SIG-M5 (cell line): ENCODE measurements around the gene USP10.
"Not testable (repeated sequence)": the region's sequence is repeated elsewhere in the genome, so short reads cannot be mapped to it uniquely, and the experiment has no call there.

ENCODE experiments used
- DNase-seq: peaks from one replicate; lab custom pipeline; 2025; lab: John Stamatoyannopoulos, UW

Gene USP10

DNA sequence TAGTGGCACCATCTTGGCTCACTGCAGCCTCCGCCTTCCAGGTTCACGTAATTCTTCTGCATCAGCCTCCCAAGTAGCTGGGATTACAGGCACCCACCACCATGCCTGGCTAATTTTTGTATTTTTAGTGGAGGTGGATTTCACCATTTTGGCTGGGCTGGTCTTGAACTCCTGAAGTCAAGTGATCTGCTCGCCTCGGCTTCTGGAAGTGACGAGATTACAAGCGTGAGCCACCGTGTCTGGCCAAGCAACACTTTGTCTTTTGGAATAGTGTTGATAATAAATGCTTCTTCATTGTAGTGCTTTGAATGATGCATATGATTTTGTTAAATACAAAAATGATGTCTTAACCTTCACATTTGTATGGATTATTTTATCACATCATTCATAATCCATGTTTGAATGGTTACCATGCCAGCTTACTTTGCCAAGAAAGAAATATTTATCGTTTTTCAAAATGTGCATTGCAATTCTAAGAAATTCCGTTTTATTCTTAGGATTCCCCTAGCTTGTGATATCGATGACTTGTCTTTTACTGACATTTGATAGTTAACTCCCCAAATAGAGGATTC, 29.1 kb downstream of the USP10 start:
- no peak for DNase-seq

- DNase-seq, result no peak
Observed at GRCh38 chr16:84729716-84730320, 30.0 kb downstream of the USP10 start.

DNA sequence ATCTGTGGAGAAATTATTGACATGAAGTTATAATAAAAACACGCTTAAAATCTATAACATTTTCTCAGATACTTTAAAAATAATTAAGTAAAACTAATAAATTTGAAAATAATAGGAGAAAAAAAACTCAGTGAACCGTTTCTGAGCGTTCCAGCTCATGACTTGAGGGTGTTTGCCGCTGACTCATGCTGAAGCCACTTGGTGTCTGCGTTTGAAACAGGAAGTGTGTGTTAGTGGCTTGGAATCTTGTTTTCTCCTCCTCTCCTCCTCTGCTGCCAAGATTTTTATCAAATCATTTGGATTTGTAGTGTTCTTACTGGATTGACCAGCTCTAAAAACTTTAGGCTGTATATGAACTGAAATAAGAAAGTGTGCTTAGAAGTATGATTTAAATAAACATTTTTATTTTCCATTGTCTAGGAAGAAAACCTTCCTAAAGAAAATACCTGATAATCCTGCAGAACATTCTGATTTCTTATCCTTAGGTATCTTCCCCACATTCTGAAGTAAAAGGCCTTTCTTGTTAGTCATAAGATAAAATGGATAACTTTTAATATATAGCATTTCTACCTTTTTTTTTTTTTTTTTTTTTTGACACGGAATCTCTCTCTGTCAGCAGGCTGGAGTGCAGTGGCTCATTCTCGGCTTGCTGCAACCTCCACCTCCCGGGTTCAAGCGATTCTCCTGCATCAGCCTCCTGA, 30.8 kb downstream of the USP10 start:
- DNase-seq, result peak; percentile 36

- DNase-seq, result not testable (repeated sequence)
Observed at GRCh38 chr16:84732332-84732673, 32.5 kb downstream of the USP10 start.

DNA sequence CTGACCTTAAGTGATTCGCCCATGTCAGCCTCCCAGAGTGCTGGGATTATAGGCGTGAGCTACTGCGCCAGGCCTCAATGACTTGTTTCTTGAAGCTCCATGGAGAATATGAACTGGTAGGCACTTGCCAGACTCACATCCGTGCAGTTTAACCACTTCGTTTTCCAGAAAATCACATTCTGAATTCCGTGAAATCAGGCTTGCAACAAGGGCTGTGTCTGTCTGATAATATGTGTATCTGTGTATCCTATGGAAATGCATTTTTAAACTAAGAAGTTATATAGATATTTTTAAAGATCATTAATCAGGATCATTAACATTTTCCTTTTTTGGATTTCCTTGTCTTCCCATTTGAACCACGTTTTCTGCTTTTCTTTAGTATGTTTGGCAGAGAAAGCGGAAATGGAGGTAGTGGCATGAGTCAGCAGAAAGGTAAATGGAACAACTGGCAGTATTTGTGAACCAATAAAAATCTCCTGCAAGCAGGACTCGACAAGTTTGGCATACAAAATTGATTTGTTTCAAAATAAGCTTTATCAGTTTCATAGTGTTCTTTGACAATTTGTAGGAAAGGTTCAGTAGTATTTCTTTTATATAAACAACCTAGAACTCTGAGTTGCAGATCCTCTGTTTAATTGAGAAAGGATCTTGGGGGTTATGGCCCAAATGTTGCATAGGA, 33.0 kb downstream of the USP10 start:
- no peak for DNase-seq

GRCh38 chr16:84735849-84736586, 36.2 kb downstream of the USP10 start:
- no peak for DNase-seq

DNA sequence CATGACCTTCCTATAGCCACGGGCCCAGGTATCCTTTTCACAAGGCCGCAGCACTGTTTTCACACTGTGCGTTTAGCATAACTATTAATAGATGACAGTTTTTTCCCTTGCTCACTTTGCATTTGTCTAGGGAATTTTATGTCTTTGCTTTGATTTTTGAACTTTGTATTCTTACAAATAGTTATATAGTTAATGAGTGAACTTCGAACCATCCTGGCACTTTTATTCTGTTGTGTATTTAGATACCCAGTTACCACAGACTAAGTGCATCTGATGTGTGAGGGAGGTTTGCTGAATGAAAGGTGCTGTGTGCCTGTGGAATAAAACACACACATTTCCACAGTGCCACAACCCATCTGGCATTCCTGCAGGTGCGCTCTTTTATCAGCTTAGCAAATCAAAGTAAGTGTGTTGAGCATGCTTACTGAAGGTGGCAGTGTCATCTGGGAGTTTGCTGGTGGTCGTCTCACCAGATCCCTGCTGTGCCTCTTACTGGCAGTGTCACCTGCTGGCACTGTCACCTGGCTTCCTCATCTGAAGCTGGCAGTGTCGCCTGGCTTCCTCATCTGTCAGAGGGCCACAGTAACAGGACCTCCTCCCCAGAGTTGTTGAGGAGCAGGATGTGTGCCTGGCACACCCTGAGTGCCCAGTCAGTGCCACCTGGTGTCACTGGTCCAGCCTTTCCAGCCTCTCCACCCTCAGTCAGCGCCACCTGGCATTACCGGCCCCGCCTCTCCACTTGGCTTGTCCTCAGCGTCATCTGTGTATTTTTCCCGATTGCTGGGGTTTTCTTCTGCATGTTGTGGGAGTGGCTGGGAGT, 37.6 kb downstream of the USP10 start:
- no peak for DNase-seq

DNA sequence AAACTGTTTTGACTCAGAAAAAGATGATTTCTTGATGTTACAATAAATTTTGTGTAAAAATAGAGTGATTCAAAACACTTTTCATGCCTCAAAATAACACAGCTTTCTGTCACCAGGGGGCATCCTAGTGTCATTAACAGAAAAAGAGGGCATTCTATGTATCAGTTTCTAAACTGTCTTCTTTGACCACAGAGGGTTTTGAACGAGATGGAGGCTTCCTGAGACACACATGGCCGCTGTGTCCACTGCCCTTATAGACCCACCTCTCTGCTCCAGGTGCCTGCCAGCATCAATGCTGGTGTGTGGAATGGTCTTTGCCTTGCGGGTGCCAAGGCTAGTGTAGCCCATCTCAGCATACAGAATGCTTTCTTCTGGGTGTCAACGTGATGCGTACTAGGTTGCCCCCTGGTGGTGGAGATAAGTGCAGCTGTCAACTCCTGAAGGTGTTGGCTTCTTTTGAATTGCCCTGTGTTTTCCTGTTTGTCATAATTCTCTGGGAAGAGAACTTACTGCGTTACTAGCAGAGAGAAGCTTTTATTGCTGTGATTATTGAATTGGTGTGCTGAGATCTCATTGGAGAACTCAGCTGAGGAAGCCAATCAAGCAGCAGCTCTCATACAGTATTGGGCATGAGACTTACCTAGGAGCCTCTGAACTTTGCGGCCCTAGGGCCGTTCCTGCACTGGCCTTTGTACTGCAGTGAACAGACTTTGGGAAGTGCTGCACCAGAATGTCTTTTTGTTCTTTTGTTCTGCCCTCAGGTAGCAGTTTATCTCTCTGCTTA, 38.6 kb downstream of the USP10 start:
- DNase-seq, result no peak

- no peak for DNase-seq
Observed at GRCh38 chr16:84739349-84740124, 39.7 kb downstream of the USP10 start.

DNA sequence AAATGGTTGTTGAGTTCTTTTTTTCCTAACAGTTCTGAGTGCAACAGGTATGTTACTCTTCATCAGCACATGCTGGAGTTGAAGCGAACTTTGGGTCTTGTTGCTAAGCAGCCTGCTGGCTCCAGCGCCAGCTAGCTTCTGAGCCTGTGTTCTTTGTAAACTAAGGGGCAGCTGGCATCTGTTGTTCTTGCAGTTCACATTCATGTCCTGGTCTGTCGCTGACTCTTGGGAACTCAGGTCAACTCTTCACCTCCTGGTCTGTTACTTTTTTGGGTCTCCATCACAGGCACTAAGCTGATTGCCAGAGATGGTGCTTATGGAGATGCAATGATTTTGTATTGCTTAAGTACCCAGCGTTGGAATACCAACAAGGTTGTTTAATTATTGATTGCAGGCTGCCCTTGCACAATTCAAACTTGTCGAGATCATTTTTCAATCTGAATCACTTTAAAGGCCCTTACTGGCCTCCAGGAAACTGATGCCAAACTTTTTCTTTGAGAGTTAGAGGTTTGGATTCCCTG, 40.9 kb downstream of the USP10 start:
- no peak for DNase-seq

- DNase-seq, result no peak
Observed at GRCh38 chr16:84741340-84741830, 41.6 kb downstream of the USP10 start.

- peak; percentile 45 for DNase-seq
Observed at GRCh38 chr16:84742641-84743092, 42.9 kb downstream of the USP10 start.

DNA sequence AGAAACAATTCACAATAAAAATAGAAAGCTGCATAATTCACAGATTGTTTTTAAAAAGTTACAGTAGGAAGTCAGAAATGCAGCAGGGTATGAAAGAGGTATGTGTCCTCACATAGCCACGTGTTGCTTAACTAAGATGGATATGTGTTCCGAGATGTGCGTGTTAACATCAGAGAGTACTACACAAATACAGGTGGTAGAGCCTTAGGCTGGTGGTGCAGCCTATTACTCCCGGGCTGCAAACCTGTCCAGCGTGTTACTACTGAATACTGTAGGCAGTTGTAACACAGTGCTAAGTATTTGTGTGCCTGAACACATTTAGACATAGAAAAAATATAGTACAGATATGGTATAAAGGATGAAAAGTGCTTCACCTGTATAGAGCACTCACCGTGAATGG, 46.4 kb downstream of the USP10 start:
- no peak for DNase-seq

DNA sequence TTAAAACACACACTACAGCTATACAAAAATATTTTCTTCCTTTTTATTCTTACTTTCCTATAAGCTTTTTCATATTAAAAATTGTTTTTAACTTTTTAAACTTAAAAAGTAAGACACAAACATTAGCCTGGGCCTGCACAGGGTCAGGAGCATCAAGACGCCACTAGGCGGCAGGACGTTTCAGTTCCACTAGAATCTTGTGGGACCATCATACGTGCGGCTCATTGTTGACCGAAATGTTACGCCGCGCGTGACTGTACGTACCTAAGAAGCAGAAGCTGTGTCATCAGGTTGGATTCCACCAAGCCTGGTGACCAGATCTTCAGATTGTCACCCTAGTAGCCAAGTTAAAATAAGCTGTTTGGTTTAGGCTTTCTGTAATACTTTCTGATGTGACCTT, 47.1 kb downstream of the USP10 start:
- no peak for DNase-seq

- not testable (repeated sequence) for DNase-seq
Observed at GRCh38 chr16:84748247-84748646, 48.4 kb downstream of the USP10 start.

- no peak for DNase-seq
Observed at GRCh38 chr16:84749072-84749471, 49.3 kb downstream of the USP10 start.

- DNase-seq, result no peak
Observed at GRCh38 chr16:84749815-84750214, 50.0 kb downstream of the USP10 start.

DNA sequence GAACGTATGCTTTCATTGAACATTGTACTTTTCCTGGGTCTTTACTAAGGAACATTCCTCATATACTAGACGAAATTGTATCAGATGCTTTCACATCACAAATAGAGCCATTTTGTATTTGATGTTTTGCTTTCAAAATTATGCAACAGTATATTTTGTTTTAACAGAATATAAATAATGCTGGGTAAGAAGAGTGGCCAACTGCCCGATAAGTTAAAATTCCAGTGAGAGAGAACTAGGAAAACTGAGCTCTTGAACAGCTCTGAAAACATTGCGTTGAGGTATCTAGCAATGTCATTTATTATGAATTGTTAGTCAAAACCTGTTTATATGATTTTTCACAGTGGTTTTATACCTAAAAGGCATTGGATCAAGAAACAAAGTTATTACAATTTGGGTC, 50.8 kb downstream of the USP10 start:
- DNase-seq, result no peak

GRCh38 chr16:84751241-84751640, 51.4 kb downstream of the USP10 start:
- no peak for DNase-seq
